Lower lobe of right lung (tissue), 2 donors: ENCODE results near the gene SOCS3. TPM values are rescaled to one million over a fixed set of nuclear protein-coding genes. Genes with fewer than 3 reads are reported as not detected.
A peak's percentile ranks its signal among the peaks of the same experiment; 100 is the strongest.

Source experiments
- ATAC-seq, 2 donors: fragments of 200-7000 bp; cut with Tn5 transposase; one replicate each; pipeline ENCODE4 v1.9.1; 2020 to 2022; ENCODE audit warnings: mild to moderate bottlenecking in 2 of 2, moderate library complexity in 2 of 2
- DNase-seq: peaks from one replicate; pipeline ENCODE4 v3.0.0-alpha.2; 2020
- H3K27ac ChIP-seq: fragments of 200-600 bp; one replicate; pipeline ENCODE4 v1.8.0; 2022
- H3K27me3 ChIP-seq: fragments of 200-600 bp; one replicate; pipeline ENCODE4 v1.8.0; 2022; ENCODE audit warnings: low read depth
- H3K36me3 ChIP-seq: fragments of 200-600 bp; one replicate; pipeline ENCODE4 v1.8.0; 2022; ENCODE audit warnings: mild to moderate bottlenecking
- H3K4me1 ChIP-seq: fragments of 200-600 bp; one replicate; pipeline ENCODE4 v1.8.0; 2022
- H3K4me3 ChIP-seq: fragments of 200-600 bp; one replicate; pipeline ENCODE4 v1.8.0; 2022; ENCODE audit warnings: mild to moderate bottlenecking
- H3K9me3 ChIP-seq: fragments of 200-600 bp; one replicate; pipeline ENCODE4 v1.8.0; 2022
- intact Hi-C: fragments of 100-400 bp; cut with DNase I; formaldehyde crosslinking; loops from one replicate; pipeline ENCODE4 v1.11.0; 2022
- long read RNA-seq: library from polyadenylated mRNA; unstranded; transcript quantifications from one replicate; pipeline ENCODE4 v2.0.0, GENCODE V29; 2021
- total RNA-seq: library from RNA; stranded (reverse); fragmentation: NEBNext Ultra II Directional; extraction: Animal tissue kit (Norgen Biotek cat#: 25700); gene quantifications from one replicate; pipeline ENCODE4 v1.2.1, GENCODE V29; 2021
- TF ChIP-seq, protein P1 (sequence below): fragments of 200-600 bp; IDR thresholded peaks from one replicate; pipeline ENCODE4 v1.8.0; 2022; ENCODE audit warnings: antibody characterized with exemption, mild to moderate bottlenecking
- donor health status: DM: no; HTN: yes; CAD: no; lungs with severe emphysema.

Gene SOCS3, protein sequence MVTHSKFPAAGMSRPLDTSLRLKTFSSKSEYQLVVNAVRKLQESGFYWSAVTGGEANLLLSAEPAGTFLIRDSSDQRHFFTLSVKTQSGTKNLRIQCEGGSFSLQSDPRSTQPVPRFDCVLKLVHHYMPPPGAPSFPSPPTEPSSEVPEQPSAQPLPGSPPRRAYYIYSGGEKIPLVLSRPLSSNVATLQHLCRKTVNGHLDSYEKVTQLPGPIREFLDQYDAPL
- 69.5 TPM for total RNA-seq
- long read RNA-seq, transcript SOCS3-201 (2 exons, 2,734 nt): major isoform, 449 of 553 reads
- long read RNA-seq, partial matches to known transcripts: 0 of 553 reads
- long read RNA-seq, other reads (novel, unspliced or antisense): 104 of 553 reads

DNA sequence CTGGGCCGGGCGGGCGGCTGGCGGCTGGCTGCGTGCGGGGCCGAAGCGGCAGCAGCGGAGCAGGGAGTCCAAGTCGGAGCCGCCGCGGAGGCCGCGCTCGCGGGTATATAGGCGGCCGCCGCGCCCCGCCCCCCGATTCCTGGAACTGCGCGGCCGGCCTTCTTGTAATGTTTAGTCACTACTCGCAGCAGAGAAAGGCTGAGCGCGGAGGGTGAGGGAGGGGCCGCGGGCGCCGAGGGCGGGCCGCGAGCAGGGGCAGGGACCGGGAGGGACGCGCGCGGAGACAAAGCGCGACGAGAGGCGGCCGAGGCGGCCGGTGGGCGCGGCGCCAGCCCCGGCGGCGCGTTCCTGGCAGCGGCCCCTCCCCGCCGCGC is at the start of gene SOCS3:
Gene SOCS3, minus strand, starts transcription at position 81 of the 374 bp plus-strand sequence. CDS start 982 bp downstream, outside the sequence.
- DNase-seq: peak; percentile 98
- ATAC-seq: peak; percentile 82 to 92
- Histone ChIP-seq H3K9me3 (no peaks in the 10 kb centered on the region), H3K27ac (peak within 1 kb of the TSS; percentile 96), H3K36me3 (peaks cover 38% of the 10 kb centered on the region), H3K4me3 (peak within 1 kb of the TSS; percentile 94), H3K4me1 (peaks cover 56% of the 10 kb centered on the region), H3K27me3 (no peaks in the 10 kb centered on the region)
- TF ChIP-seq, protein P1, sequence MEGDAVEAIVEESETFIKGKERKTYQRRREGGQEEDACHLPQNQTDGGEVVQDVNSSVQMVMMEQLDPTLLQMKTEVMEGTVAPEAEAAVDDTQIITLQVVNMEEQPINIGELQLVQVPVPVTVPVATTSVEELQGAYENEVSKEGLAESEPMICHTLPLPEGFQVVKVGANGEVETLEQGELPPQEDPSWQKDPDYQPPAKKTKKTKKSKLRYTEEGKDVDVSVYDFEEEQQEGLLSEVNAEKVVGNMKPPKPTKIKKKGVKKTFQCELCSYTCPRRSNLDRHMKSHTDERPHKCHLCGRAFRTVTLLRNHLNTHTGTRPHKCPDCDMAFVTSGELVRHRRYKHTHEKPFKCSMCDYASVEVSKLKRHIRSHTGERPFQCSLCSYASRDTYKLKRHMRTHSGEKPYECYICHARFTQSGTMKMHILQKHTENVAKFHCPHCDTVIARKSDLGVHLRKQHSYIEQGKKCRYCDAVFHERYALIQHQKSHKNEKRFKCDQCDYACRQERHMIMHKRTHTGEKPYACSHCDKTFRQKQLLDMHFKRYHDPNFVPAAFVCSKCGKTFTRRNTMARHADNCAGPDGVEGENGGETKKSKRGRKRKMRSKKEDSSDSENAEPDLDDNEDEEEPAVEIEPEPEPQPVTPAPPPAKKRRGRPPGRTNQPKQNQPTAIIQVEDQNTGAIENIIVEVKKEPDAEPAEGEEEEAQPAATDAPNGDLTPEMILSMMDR: no peak
- intact Hi-C loops: no loop called here

DNA sequence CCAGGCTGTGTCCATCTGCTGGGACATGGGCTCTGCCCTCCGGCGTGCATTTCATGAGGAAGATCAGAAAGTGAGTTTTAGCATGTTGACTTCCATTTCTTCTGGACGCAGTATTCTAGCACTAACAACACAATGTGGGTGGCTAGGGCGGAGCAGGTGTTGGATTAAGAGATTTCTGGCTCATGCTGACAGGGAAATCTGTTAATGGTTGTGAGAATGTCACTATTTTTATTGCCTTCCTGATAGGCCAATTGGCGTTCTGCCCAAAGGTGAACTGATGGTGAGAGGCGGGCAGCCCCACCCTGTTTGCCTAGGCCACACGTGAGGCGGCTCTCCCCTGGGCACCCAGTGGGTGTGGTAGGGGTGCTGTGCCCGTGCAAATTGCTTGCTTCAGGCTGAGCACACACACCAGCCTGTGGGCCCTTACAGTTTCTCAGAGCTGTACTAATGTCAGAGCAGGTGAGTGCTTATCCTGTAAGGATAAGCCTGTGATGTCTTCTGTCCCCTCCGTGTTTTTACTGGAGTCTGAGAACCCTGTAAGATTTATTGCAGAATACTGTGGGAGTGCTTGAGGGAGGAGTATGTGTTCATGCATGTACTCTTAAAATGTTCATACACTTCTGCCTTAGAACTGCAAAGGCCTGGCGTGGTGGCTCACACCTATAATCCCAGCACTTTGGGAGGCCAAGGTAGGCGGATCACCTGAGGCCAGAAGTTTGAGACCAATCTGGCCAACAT is 49.5 kb upstream of the SOCS3 start:
- Histone ChIP-seq H3K27me3 (no peaks in the 10 kb centered on the region), H3K27ac (peak overlapping the region; percentile 1), H3K4me3 (no peak overlapping the region), H3K4me1 (peaks cover 73% of the 10 kb centered on the region), H3K36me3 (peaks cover 43% of the 10 kb centered on the region), H3K9me3 (no peaks in the 10 kb centered on the region)
- peak; percentile 29 to 44 for ATAC-seq
- TF ChIP-seq, protein P1: no peak
- DNase-seq: peak; percentile 77
- intact Hi-C loops: no loop called here

DNA sequence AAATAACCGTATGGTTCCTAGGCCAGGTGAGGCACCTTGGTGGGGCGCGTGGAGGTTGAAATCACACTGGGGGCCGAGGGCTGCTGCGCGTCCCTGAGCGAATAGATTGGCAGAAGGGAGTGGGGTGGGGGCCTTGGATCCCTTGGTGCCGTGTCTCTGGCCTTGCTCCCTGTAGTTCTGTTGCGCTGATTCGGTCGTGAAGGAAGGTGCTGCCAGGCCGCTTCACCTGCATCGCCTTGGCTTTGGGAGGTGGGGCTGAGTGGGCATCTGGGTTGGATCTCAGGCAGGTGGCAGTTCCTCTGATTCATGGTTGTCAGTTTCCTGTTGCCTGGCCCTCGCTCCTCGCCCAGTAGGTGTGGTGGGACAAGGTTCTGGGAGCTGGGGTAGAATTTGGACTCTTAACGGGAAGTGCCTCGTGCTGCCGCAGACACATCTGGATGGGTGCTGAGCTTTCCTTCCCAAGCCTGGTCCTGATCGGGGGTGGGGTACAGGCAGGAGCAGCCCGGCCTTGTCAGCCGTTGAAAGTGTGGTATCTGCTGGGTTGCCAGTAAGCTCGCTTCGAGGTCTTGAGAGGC is 48.7 kb upstream of the SOCS3 start:
- peaks cover 51% of the 10 kb centered on the region for H3K36me3 ChIP-seq
- H3K9me3 ChIP-seq: no peaks in the 10 kb centered on the region
- H3K27ac ChIP-seq: no peak overlapping the region
- no peaks in the 10 kb centered on the region for H3K27me3 ChIP-seq
- intact Hi-C loops: no loop called here
- H3K4me3 ChIP-seq: no peak overlapping the region
- no peak for DNase-seq
- ATAC-seq: no peak
- TF ChIP-seq, protein P1: no peak
- peaks cover 65% of the 10 kb centered on the region for H3K4me1 ChIP-seq

DNA sequence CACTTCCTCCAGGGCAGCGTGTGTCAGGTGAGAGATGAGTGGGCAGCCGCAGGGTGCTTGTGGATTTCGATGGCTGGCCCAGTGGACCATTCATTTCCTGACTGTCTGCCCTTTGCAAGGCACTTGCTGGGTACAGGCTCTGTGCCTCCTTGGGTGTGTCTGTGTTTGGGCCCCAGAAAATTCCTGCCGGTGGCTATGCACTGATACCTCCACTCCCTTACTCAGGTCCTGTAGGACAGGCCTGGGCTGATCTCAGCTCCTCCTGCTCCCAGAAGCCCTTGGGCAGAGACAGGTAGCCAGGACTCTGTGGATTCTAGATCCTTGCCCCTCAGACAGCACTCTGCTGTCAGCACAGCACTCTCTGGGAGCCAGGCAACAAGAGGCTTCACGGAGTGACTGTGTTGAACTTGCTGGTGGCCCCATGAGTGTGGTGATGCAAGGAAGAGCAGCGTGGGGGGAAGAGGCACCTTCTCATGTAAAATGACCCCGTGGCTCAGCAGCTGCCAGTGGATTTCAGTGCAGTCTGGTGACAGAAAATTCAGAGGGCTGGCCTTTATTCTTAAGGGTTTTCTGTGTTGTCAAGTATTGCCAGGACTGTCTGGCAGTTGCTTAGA is 47.6 kb upstream of the SOCS3 start:
- peaks cover 62% of the 10 kb centered on the region for H3K36me3 ChIP-seq
- H3K4me3 ChIP-seq: no peak overlapping the region
- TF ChIP-seq, protein P1: no peak
- H3K27me3 ChIP-seq: no peaks in the 10 kb centered on the region
- DNase-seq (no peak), ATAC-seq (no peak)
- no peak overlapping the region for H3K27ac ChIP-seq
- H3K9me3 ChIP-seq: no peaks in the 10 kb centered on the region
- intact Hi-C loops: no loop called here
- peaks cover 54% of the 10 kb centered on the region for H3K4me1 ChIP-seq

DNA sequence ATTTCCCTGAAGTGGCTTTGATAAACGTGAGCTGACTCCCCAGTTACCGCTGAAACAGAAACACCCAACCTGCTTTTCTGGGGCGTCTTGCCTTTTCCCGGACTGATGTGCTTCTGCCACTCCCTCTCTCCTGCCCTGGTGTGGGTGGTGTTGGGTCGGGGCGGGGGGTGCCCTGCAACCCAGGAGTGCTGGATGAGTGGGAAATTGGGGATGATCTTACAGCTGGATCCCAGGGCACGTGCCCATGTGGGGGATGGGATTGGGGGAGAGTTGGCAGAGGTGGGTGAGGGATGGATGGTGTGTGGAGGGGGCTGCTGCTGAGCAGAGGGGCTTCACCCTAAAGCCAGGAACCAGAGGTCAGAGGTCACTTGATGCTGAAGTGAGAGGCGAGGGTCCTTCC is 47.0 kb upstream of the SOCS3 start:
- no peak for ATAC-seq
- DNase-seq: no peak
- Histone ChIP-seq H3K27ac (no peak overlapping the region), H3K4me3 (no peak overlapping the region), H3K9me3 (no peaks in the 10 kb centered on the region), H3K27me3 (no peaks in the 10 kb centered on the region), H3K36me3 (peaks cover 63% of the 10 kb centered on the region), H3K4me1 (peaks cover 49% of the 10 kb centered on the region)
- intact Hi-C loops: no loop called here
- TF ChIP-seq, protein P1: no peak
